ENCODE results near the gene ABCA2.

ABCA2 gene

DNA sequence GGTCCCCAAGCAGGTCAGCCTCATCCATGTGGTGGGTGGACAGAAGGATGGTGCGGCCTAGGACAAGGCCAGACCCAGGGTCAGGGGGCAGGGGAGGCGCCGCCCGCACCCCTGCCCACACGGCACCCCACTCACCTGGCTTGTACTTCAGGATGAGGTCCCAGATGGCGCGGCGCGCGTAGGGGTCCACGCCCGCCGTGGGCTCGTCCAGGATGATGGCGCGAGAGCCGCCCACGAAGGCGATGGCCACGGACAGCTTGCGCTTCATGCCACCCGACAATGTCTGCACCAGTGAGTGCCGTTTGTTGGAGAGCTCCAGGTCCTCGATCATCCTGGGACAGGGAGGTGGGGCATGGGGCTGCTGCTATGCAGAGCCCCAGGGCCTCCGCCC is 12.5 kb downstream of the ABCA2 start:
- H3K27me3 ChIP-seq (ENCODE audit: insufficient read depth, low read length, poor library complexity, severe bottlenecking), result no peaks in the 10 kb centered on the region
- no peaks in the 10 kb centered on the region for H3K9me2 ChIP-seq (replicated peaks; ENCODE audit: low read depth, low read length)
- no peak for TF ChIP-seq EZH2phosphoT487 (IDR thresholded peaks at IDR 0.05; ENCODE audit: borderline replicate concordance)
- TF ChIP-seq, protein P1, sequence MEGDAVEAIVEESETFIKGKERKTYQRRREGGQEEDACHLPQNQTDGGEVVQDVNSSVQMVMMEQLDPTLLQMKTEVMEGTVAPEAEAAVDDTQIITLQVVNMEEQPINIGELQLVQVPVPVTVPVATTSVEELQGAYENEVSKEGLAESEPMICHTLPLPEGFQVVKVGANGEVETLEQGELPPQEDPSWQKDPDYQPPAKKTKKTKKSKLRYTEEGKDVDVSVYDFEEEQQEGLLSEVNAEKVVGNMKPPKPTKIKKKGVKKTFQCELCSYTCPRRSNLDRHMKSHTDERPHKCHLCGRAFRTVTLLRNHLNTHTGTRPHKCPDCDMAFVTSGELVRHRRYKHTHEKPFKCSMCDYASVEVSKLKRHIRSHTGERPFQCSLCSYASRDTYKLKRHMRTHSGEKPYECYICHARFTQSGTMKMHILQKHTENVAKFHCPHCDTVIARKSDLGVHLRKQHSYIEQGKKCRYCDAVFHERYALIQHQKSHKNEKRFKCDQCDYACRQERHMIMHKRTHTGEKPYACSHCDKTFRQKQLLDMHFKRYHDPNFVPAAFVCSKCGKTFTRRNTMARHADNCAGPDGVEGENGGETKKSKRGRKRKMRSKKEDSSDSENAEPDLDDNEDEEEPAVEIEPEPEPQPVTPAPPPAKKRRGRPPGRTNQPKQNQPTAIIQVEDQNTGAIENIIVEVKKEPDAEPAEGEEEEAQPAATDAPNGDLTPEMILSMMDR (conservative IDR thresholded peaks at IDR 0.05; ENCODE audit: low read length), result no peak
- no peaks in the 10 kb centered on the region for H3K79me2 ChIP-seq (ENCODE audit: insufficient read depth, low read length)
- H3K36me3 ChIP-seq (ENCODE audit: insufficient read depth, low read length), result no peaks in the 10 kb centered on the region; the same call in 1 of the 2 replicates
- no peaks in the 10 kb centered on the region for H3K4me1 ChIP-seq (ENCODE audit: insufficient read depth, low read length, poor library complexity, severe bottlenecking)
- no peak overlapping the region for H3K4me2 ChIP-seq (ENCODE audit: low read depth, low read length, poor library complexity, severe bottlenecking)
- H3K9me3 ChIP-seq (ENCODE audit: insufficient read depth, low read depth, low read length), result no peaks in the 10 kb centered on the region
- H3K9ac ChIP-seq (ENCODE audit: low read depth, low read length, poor library complexity, severe bottlenecking), result no peak overlapping the region
- H2AFZ ChIP-seq (ENCODE audit: low read length), result no peak overlapping the region
- H3F3A ChIP-seq (ENCODE audit: low read depth), result no peaks in the 10 kb centered on the region
- no peak overlapping the region for H3K4me3 ChIP-seq (ENCODE audit: low read length, poor library complexity, severe bottlenecking)
- H4K20me1 ChIP-seq (ENCODE audit: insufficient read depth, low read length, poor library complexity, severe bottlenecking), result no peaks in the 10 kb centered on the region

GRCh38 chr9:137014776-137015539 is 13.1 kb downstream of the ABCA2 start:
- TF ChIP-seq, protein P1 (conservative IDR thresholded peaks at IDR 0.05; ENCODE audit: low read length), result no peak
- TF ChIP-seq EZH2phosphoT487 (IDR thresholded peaks at IDR 0.05; ENCODE audit: borderline replicate concordance), result no peak
- no peaks in the 10 kb centered on the region for H3K79me2 ChIP-seq (ENCODE audit: insufficient read depth, low read length)
- H3K9me2 ChIP-seq (replicated peaks; ENCODE audit: low read depth, low read length), result no peaks in the 10 kb centered on the region
- H3K9me3 ChIP-seq (ENCODE audit: insufficient read depth, low read depth, low read length), result no peaks in the 10 kb centered on the region
- H3K36me3 ChIP-seq (ENCODE audit: insufficient read depth, low read length), result no peaks in the 10 kb centered on the region; the same call in 1 of the 2 replicates
- no peak overlapping the region for H3K4me3 ChIP-seq (ENCODE audit: low read length, poor library complexity, severe bottlenecking)
- H4K20me1 ChIP-seq (ENCODE audit: insufficient read depth, low read length, poor library complexity, severe bottlenecking), result no peaks in the 10 kb centered on the region
- no peaks in the 10 kb centered on the region for H3K4me1 ChIP-seq (ENCODE audit: insufficient read depth, low read length, poor library complexity, severe bottlenecking)
- H3K4me2 ChIP-seq (ENCODE audit: low read depth, low read length, poor library complexity, severe bottlenecking), result no peak overlapping the region
- H2AFZ ChIP-seq (ENCODE audit: low read length), result no peak overlapping the region
- no peaks in the 10 kb centered on the region for H3F3A ChIP-seq (ENCODE audit: low read depth)
- no peaks in the 10 kb centered on the region for H3K27me3 ChIP-seq (ENCODE audit: insufficient read depth, low read length, poor library complexity, severe bottlenecking)
- no peak overlapping the region for H3K9ac ChIP-seq (ENCODE audit: low read depth, low read length, poor library complexity, severe bottlenecking)

GRCh38 chr9:137014166-137014565 is 13.9 kb downstream of the ABCA2 start:
- H3K4me3 ChIP-seq (ENCODE audit: low read length, poor library complexity, severe bottlenecking), result no peak overlapping the region
- no peaks in the 10 kb centered on the region for H3K9me2 ChIP-seq (replicated peaks; ENCODE audit: low read depth, low read length)
- H2AFZ ChIP-seq (ENCODE audit: low read length), result no peak overlapping the region
- H3K9me3 ChIP-seq (ENCODE audit: insufficient read depth, low read depth, low read length), result no peaks in the 10 kb centered on the region
- H3K9ac ChIP-seq (ENCODE audit: low read depth, low read length, poor library complexity, severe bottlenecking), result no peak overlapping the region
- H4K20me1 ChIP-seq (ENCODE audit: insufficient read depth, low read length, poor library complexity, severe bottlenecking), result no peaks in the 10 kb centered on the region
- no peaks in the 10 kb centered on the region for H3K79me2 ChIP-seq (ENCODE audit: insufficient read depth, low read length)
- no peaks in the 10 kb centered on the region for H3F3A ChIP-seq (ENCODE audit: low read depth)
- H3K4me1 ChIP-seq (ENCODE audit: insufficient read depth, low read length, poor library complexity, severe bottlenecking), result no peaks in the 10 kb centered on the region
- H3K27me3 ChIP-seq (ENCODE audit: insufficient read depth, low read length, poor library complexity, severe bottlenecking), result no peaks in the 10 kb centered on the region
- TF ChIP-seq, protein P1 (conservative IDR thresholded peaks at IDR 0.05; ENCODE audit: low read length), result no peak
- TF ChIP-seq EZH2phosphoT487 (IDR thresholded peaks at IDR 0.05; ENCODE audit: borderline replicate concordance), result no peak
- no peak overlapping the region for H3K4me2 ChIP-seq (ENCODE audit: low read depth, low read length, poor library complexity, severe bottlenecking)
- no peaks in the 10 kb centered on the region; the same call in 1 of the 2 replicates for H3K36me3 ChIP-seq (ENCODE audit: insufficient read depth, low read length)
